HG02981 (cell line): ENCODE data around the gene PDE6D.
"Not testable (repeated sequence)": the region's sequence is repeated elsewhere in the genome, so short reads cannot be mapped to it uniquely, and the experiment has no call there.

Experiments
- ATAC-seq: cut with Tn5 transposase; IDR thresholded peaks from one replicate; pipeline ENCODE4 v1.9.1; 2021; ENCODE audit warnings: mild to moderate bottlenecking, moderate library complexity; ENCODE audit not compliant: unreplicated experiment

PDE6D gene

GRCh38 chr2:231720987-231721966 lies 59.8 kb downstream of the PDE6D start:
- peak; percentile 66 for ATAC-seq

GRCh38 chr2:231720292-231720986 lies 60.6 kb downstream of the PDE6D start:
- ATAC-seq = peak; percentile 9

- no peak for ATAC-seq
Observed at GRCh38 chr2:231718799-231719198, 62.3 kb downstream of the PDE6D start.

GRCh38 chr2:231717281-231718171 lies 63.6 kb downstream of the PDE6D start:
- ATAC-seq = peak; percentile 34

- ATAC-seq = no peak
Observed at GRCh38 chr2:231716666-231717280, 64.3 kb downstream of the PDE6D start.

GRCh38 chr2:231715988-231716616 lies 65.0 kb downstream of the PDE6D start:
- ATAC-seq = no peak

GRCh38 chr2:231715499-231715837 lies 65.6 kb downstream of the PDE6D start:
- ATAC-seq = no peak

GRCh38 chr2:231714639-231715498 lies 66.2 kb downstream of the PDE6D start:
- no peak for ATAC-seq

- no peak for ATAC-seq
Observed at GRCh38 chr2:231713730-231714638, 67.1 kb downstream of the PDE6D start.

- not testable (repeated sequence) for ATAC-seq
Observed at GRCh38 chr2:231713406-231713729, 67.7 kb downstream of the PDE6D start.

- ATAC-seq = not testable (repeated sequence)
Observed at GRCh38 chr2:231712451-231713021, 68.5 kb downstream of the PDE6D start.

- ATAC-seq = no peak
Observed at GRCh38 chr2:231711677-231712450, 69.2 kb downstream of the PDE6D start.

GRCh38 chr2:231710799-231711676 lies 70.0 kb downstream of the PDE6D start:
- no peak for ATAC-seq

- peak; percentile 22 for ATAC-seq
Observed at GRCh38 chr2:231709981-231710798, 70.9 kb downstream of the PDE6D start.

- no peak for ATAC-seq
Observed at GRCh38 chr2:231709636-231709980, 71.5 kb downstream of the PDE6D start.
